ENCODE data around the gene PLXNB2. TPM values are rescaled to one million over a fixed set of nuclear protein-coding genes. Genes with fewer than 3 reads are reported as not detected.

Gene PLXNB2
- total and polyA plus RNA-seq, 2 experiments from 2014 or later = 83.2 to 195 TPM

- no peak for TF ChIP-seq CTCF (IDR thresholded peaks at IDR 0.05; ENCODE audit: low read depth, low read length)
- H3K36me3 ChIP-seq = no peaks in the 10 kb centered on the region
- no peaks in the 10 kb centered on the region for H3K4me1 ChIP-seq (ENCODE audit: low read depth)
- no peaks in the 10 kb centered on the region for H3K27me3 ChIP-seq
- no peak overlapping the region for H3K27ac ChIP-seq
- no peak overlapping the region for H3K4me3 ChIP-seq
- H3K9me3 ChIP-seq (ENCODE audit: low read depth) = no peaks in the 10 kb centered on the region
- no peak for DNase-seq (ENCODE audit: low read depth in 1 of 2, low spot score in 1 of 2)
Measured at GRCh38 chr22:50257041-50257440, 50.4 kb downstream of the PLXNB2 start.

- H3K27ac ChIP-seq = no peak overlapping the region
- H3K36me3 ChIP-seq = no peaks in the 10 kb centered on the region
- no peaks in the 10 kb centered on the region for H3K27me3 ChIP-seq
- no peak for DNase-seq (ENCODE audit: low read depth in 1 of 2, low spot score in 1 of 2)
- no peaks in the 10 kb centered on the region for H3K9me3 ChIP-seq (ENCODE audit: low read depth)
- H3K4me3 ChIP-seq = no peak overlapping the region
- H3K4me1 ChIP-seq (ENCODE audit: low read depth) = no peaks in the 10 kb centered on the region
- no peak for TF ChIP-seq CTCF (IDR thresholded peaks at IDR 0.05; ENCODE audit: low read depth, low read length)
Measured at GRCh38 chr22:50256258-50256862, 51.1 kb downstream of the PLXNB2 start.

- no peak overlapping the region for H3K27ac ChIP-seq
- no peak overlapping the region for H3K4me3 ChIP-seq
- H3K36me3 ChIP-seq = no peaks in the 10 kb centered on the region
- no peaks in the 10 kb centered on the region for H3K9me3 ChIP-seq (ENCODE audit: low read depth)
- H3K4me1 ChIP-seq (ENCODE audit: low read depth) = peaks cover under 1% of the 10 kb centered on the region
- H3K27me3 ChIP-seq = no peaks in the 10 kb centered on the region
- no peak for DNase-seq (ENCODE audit: low read depth in 1 of 2, low spot score in 1 of 2)
- TF ChIP-seq CTCF (IDR thresholded peaks at IDR 0.05; ENCODE audit: low read depth, low read length) = no peak
Measured at GRCh38 chr22:50255607-50256006, 51.8 kb downstream of the PLXNB2 start.

- no peaks in the 10 kb centered on the region for H3K27me3 ChIP-seq
- TF ChIP-seq CTCF (IDR thresholded peaks at IDR 0.05; ENCODE audit: low read depth, low read length) = no peak
- DNase-seq (ENCODE audit: low read depth in 1 of 2, low spot score in 1 of 2) = no peak
- H3K4me1 ChIP-seq (ENCODE audit: low read depth) = peaks cover 5% of the 10 kb centered on the region
- no peak overlapping the region for H3K4me3 ChIP-seq
- no peaks in the 10 kb centered on the region for H3K9me3 ChIP-seq (ENCODE audit: low read depth)
- H3K36me3 ChIP-seq = no peaks in the 10 kb centered on the region
- H3K27ac ChIP-seq = no peak overlapping the region
Measured at GRCh38 chr22:50255099-50255498, 52.3 kb downstream of the PLXNB2 start.

- Histone ChIP-seq H3K4me3 (no peak overlapping the region), H3K9me3 (ENCODE audit: low read depth) (no peaks in the 10 kb centered on the region), H3K27ac (no peak overlapping the region), H3K4me1 (ENCODE audit: low read depth) (peaks cover 7% of the 10 kb centered on the region), H3K27me3 (no peaks in the 10 kb centered on the region), H3K36me3 (no peaks in the 10 kb centered on the region)
- no peak for TF ChIP-seq CTCF (IDR thresholded peaks at IDR 0.05; ENCODE audit: low read depth, low read length)
- DNase-seq (ENCODE audit: low read depth in 1 of 2, low spot score in 1 of 2) = no peak
Measured at GRCh38 chr22:50253941-50254340, 53.5 kb downstream of the PLXNB2 start.

Data from cardiac muscle cell (in vitro differentiated cells and primary cell).